GM19468 (cell line): Measurements from ENCODE around the gene GRAMD1B.
"Not testable (repeated sequence)": the region's sequence is repeated elsewhere in the genome, so short reads cannot be mapped to it uniquely, and the experiment has no call there.

Experiments used
- ATAC-seq: cut with Tn5 transposase; IDR thresholded peaks from one replicate; pipeline ENCODE4 v1.9.1; 2021; ENCODE audit warnings: mild to moderate bottlenecking, moderate library complexity, moderate number of reproducible peaks; ENCODE audit not compliant: unreplicated experiment; ENCODE audit errors: extremely low read depth

GRAMD1B gene

DNA sequence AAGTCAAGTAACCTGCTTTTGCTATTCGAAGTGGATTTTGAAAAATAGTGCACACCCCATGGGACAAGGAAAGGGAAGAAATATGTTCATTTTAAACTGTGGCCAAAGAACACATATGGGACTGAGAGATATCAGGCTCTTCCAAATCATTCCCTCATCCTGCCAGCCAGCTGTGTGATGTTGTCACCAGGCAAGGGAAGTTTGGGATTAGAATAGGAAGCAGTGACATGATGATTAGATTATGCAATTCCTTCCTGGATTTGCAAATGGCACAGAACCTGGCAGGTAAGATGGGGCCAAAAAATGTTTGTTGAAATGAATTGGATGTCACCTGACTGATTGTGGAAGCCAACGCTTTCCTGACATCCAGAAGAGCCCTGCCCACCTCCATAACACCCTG, 229.2 kb downstream of the GRAMD1B start:
- no peak for ATAC-seq

DNA sequence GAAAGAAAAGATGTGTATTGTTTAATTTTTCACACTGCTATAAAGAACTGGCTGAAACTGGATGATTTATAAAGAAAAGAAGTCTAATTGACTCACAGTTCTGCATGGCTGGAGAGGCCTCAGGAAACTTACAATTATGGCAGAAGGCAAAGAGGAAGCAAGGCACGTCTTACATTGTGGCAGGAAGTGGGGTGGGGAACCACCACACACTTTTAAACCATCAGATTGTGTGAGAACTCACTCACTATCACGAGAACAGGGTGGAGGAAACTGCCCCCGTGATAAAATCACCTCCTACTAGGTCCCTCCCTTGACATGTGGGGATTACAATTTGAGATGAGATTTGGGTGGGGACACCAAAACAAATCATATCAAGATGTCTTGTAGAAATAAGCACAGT, 229.9 kb downstream of the GRAMD1B start:
- ATAC-seq: not testable (repeated sequence)

DNA sequence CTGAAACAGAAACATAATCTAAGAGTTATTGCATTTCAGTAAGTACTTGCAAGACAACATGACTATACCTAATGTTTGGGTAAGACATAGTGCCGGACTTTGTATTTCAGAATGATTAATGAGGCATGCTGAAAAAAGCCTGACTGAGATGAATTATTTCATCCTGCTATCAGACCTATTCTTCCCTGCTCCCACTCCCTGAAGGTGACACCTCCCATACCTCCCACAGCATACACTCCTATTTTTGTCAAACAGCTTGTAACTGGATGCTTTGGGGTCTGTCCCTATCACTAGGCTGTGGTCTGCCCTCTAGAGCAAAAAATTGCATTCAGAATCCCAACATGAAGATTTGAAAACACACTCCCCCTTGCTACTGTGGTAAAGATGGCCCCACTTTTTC, 235.2 kb downstream of the GRAMD1B start:
- ATAC-seq: no peak

DNA sequence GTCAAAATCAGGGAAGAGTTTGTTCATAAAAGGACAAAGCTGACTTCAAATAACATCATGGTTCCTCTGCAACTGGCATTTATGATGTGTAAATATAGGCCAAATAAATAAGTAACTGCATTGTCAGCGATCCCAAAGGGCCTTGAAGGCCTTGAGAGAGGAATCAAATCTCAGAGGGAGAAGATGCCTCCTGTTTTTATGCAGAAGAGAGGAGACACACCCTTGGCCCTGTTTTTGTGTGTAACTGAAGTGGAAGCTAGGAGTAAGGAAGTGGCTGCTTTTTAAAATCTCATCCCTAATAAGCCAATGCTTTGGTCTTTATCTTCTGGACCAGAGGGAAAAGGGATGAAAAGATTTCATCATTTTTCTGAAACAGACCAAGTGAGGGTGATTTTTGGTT, 240.0 kb downstream of the GRAMD1B start:
- ATAC-seq: no peak

DNA sequence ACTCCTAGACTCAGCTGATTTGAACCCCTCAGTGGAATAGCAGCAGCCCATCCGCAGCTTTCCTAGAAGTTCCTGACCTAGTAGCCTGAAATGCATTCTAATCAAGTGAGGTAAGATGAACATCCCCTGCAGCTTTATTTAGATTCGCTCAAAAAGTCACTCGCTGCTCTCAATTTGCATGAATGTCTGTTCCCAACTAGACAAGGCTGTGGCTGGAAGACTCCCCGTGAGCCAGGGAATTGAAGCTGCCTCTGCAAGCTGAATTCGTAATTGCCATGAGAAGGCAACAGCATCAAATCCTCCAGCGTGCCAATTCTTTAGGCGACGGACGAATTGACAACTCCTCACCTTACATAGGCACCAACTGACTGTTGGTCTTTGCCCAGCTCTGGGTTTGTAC, 241.5 kb downstream of the GRAMD1B start:
- ATAC-seq: no peak

DNA sequence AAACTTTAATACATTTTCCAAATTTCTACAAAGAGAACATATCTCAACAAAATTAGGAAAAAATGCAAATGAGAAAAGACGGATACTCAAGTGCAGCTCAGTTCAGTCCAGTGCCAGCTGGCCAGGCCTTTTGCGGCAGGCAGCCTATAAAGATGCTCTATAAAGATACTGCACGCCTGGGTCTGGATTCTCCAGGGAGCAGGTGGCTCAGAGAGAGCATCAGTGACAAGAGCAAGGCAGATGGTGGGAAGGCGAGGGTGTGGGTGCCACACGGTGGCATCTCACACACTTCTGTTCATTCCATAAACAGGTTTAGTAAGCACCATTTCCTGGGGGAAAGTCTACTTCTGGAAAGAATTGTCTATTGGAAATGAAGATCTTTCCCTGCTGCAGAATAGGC, 242.5 kb downstream of the GRAMD1B start:
- no peak for ATAC-seq

DNA sequence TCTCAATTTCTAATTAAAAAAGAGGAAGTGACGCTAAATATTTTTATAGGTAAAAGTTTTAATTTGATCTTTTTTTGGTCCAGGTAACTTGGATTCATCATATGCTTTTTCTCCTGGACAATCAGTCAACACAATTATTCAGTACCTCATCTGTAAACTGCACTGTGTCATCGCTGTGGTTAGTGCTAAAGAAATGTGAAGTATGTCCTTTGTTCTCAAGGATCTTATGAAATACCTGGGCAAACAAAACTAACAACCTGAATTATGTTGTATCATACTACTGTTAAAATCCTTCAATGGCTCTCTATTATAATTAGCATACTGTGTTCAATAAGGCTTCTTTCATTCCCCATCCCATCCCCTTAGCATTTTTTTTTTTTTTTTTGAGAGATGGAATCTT, 244.2 kb downstream of the GRAMD1B start:
- no peak for ATAC-seq
